Measurements from ENCODE around the gene COG8.

The COG8 gene, protein sequence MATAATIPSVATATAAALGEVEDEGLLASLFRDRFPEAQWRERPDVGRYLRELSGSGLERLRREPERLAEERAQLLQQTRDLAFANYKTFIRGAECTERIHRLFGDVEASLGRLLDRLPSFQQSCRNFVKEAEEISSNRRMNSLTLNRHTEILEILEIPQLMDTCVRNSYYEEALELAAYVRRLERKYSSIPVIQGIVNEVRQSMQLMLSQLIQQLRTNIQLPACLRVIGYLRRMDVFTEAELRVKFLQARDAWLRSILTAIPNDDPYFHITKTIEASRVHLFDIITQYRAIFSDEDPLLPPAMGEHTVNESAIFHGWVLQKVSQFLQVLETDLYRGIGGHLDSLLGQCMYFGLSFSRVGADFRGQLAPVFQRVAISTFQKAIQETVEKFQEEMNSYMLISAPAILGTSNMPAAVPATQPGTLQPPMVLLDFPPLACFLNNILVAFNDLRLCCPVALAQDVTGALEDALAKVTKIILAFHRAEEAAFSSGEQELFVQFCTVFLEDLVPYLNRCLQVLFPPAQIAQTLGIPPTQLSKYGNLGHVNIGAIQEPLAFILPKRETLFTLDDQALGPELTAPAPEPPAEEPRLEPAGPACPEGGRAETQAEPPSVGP

DNA sequence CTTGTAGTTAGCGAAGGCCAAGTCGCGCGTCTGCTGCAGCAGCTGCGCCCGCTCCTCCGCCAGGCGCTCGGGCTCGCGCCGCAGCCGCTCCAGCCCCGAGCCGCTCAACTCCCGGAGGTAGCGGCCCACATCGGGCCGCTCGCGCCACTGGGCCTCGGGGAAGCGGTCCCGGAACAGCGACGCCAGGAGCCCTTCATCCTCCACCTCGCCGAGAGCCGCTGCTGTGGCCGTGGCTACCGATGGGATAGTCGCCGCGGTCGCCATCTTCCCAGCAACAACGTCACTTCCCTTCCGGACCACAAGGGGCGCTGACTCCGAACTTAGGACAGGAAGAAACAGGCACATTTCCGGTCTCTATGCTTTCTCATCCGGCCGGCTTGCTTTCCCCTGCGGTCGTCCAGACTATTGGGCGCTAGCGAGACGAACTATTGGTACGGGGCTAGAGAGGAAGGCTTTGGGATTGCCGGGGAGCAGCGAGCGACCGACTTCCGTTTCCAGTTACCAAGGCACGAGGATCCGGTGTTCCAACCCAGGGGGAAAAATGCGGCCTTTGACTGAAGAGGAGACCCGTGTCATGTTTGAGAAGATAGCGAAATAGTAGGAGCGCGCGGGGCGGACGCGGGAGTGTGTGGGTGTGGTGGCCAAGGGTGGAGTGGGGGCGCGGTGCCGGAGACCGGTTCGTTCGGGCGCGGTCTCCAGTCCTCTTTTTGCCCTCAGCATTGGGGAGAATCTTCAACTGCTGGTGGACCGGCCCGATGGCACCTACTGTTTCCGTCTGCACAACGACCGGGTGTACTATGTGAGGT is at the start of gene COG8, which contains the start of gene NIP7:
TSS of gene COG8 (minus strand) at position 276 of the 806 bp plus-strand sequence. CDS start at position 264, 12 bp downstream.
TSS of gene NIP7 (plus strand) at position 484 of the 806 bp plus-strand sequence. CDS start at position 542, 58 bp downstream.
- TF ChIP-seq, protein P1, sequence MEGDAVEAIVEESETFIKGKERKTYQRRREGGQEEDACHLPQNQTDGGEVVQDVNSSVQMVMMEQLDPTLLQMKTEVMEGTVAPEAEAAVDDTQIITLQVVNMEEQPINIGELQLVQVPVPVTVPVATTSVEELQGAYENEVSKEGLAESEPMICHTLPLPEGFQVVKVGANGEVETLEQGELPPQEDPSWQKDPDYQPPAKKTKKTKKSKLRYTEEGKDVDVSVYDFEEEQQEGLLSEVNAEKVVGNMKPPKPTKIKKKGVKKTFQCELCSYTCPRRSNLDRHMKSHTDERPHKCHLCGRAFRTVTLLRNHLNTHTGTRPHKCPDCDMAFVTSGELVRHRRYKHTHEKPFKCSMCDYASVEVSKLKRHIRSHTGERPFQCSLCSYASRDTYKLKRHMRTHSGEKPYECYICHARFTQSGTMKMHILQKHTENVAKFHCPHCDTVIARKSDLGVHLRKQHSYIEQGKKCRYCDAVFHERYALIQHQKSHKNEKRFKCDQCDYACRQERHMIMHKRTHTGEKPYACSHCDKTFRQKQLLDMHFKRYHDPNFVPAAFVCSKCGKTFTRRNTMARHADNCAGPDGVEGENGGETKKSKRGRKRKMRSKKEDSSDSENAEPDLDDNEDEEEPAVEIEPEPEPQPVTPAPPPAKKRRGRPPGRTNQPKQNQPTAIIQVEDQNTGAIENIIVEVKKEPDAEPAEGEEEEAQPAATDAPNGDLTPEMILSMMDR (IDR thresholded peaks at IDR 0.05; ENCODE audit: insufficient read depth, low read length, poor library complexity, severe bottlenecking): peak; percentile 76
- DNase-seq (ENCODE audit: extremely low read depth, insufficient read length): peak; percentile 91
- Histone ChIP-seq H3K27me3 (replicated peaks; ENCODE audit: control insufficient read depth, insufficient read depth, low read length) (no peaks in the 10 kb centered on the region), H3K4me3 (replicated peaks; ENCODE audit: low read depth, low read length) (peak within 1 kb of the TSS; percentile 97), H3K36me3 (ENCODE audit: control insufficient read depth, insufficient read depth, low read length) (peaks cover 9% of the 10 kb centered on the region)

DNA sequence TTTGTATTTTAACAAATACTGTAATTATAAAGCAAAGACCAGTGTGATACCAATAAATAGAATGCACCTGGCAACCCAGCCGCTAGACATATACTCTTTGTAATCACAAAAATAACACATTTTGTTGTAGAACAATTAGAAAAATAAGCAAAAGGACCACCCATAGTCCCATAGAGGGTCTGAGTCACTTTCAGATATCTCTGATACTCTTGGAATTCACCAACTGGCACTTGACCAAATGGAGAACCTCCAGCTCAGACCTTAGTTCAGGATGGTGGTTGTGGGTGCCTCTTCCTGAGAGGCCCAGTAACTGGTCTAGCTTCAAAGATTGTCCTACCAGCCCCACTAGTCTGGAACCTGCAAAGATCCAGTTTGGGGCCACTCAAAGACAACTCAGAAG is 47.2 kb upstream of the COG8 start:
- Histone ChIP-seq H3K4me3 (replicated peaks; ENCODE audit: low read depth, low read length) (no peak overlapping the region), H3K36me3 (ENCODE audit: control insufficient read depth, insufficient read depth, low read length) (peaks cover 3% of the 10 kb centered on the region), H3K27me3 (replicated peaks; ENCODE audit: control insufficient read depth, insufficient read depth, low read length) (no peaks in the 10 kb centered on the region)
- no peak for DNase-seq (ENCODE audit: extremely low read depth, insufficient read length)
- TF ChIP-seq, protein P1 (IDR thresholded peaks at IDR 0.05; ENCODE audit: insufficient read depth, low read length, poor library complexity, severe bottlenecking): no peak

DNA sequence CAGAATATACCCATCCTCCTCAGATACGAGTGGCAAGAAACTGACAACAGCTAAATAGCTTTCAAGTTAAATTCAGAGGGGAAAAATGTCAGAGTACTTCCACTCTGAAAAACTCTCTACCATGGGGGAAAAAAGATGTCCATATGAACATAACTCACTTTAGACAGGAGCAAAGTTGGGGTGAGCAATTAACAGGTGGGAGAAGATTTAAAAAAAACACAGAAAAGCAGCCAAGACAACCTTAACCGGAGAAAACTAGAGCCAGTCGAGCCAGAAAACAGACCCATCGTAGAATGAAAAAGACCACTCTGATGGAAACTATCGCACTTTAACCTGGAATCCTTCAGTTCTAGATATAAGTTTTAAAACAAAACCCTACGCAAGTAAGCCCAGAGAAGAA is 45.6 kb upstream of the COG8 start:
- no peaks in the 10 kb centered on the region for H3K27me3 ChIP-seq (replicated peaks; ENCODE audit: control insufficient read depth, insufficient read depth, low read length)
- H3K4me3 ChIP-seq (replicated peaks; ENCODE audit: low read depth, low read length): peak overlapping the region; percentile 96
- TF ChIP-seq, protein P1 (IDR thresholded peaks at IDR 0.05; ENCODE audit: insufficient read depth, low read length, poor library complexity, severe bottlenecking): no peak
- peaks cover 3% of the 10 kb centered on the region for H3K36me3 ChIP-seq (ENCODE audit: control insufficient read depth, insufficient read depth, low read length)
- no peak for DNase-seq (ENCODE audit: extremely low read depth, insufficient read length)

DNA sequence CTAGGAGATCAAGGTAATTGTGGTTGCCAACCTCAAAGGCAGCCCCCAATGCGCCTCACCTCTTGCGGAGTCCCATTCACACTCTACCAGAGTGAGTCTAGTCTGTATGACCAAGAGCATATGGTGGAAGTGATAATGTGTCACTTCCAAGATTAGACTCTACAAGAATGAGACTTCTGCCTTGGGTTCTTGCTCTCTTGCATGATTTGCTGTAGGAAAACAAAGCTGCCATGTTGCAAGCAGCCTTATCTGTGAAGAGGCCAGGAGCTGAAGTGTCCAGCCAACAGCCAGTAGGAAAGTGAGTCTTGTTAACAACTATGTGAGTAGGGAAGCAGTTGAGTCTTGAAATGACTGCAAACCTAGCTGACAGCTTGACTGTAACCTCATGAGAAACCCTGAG is 43.1 kb upstream of the COG8 start:
- no peak for DNase-seq (ENCODE audit: extremely low read depth, insufficient read length)
- no peak overlapping the region for H3K4me3 ChIP-seq (replicated peaks; ENCODE audit: low read depth, low read length)
- peaks cover 7% of the 10 kb centered on the region for H3K36me3 ChIP-seq (ENCODE audit: control insufficient read depth, insufficient read depth, low read length)
- no peaks in the 10 kb centered on the region for H3K27me3 ChIP-seq (replicated peaks; ENCODE audit: control insufficient read depth, insufficient read depth, low read length)
- TF ChIP-seq, protein P1 (IDR thresholded peaks at IDR 0.05; ENCODE audit: insufficient read depth, low read length, poor library complexity, severe bottlenecking): no peak

DNA sequence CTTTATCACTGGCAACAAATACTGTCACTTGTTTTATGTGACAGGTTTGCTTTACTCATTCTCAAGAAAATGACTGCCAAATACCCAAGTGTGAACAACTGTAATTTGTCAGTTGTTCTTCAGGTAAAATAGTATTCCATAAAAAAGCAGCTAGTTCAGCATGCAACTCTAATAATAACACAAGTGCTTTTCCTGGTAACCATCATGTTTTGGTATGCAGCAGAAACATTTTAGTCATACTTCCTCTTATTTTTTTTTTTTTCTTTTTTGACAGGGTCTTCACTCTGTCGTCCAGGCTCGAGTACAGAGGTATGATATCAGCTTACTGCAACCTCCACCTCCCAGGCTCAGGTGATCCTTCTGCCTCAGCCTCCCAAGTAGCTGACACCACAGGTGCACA is 41.9 kb upstream of the COG8 start:
- H3K4me3 ChIP-seq (replicated peaks; ENCODE audit: low read depth, low read length): no peak overlapping the region
- H3K36me3 ChIP-seq (ENCODE audit: control insufficient read depth, insufficient read depth, low read length): peaks cover 7% of the 10 kb centered on the region
- TF ChIP-seq, protein P1 (IDR thresholded peaks at IDR 0.05; ENCODE audit: insufficient read depth, low read length, poor library complexity, severe bottlenecking): no peak

More for the DNA sequence above, 41.9 kb upstream of the COG8 start:
- H3K27me3 ChIP-seq (replicated peaks; ENCODE audit: control insufficient read depth, insufficient read depth, low read length): no peaks in the 10 kb centered on the region
- DNase-seq (ENCODE audit: extremely low read depth, insufficient read length): no peak

Data from GM06990 (cell line).